Glomerular visceral epithelial cell (primary cell): ENCODE results near the gene WFIKKN1.

ENCODE experiments used
- DNase-seq: peaks from one replicate; pipeline ENCODE4 v3.0.0-alpha.2; 2016; ENCODE audit errors: extremely low spot score

Gene WFIKKN1

GRCh38 chr16:637081-638018, 6.6 kb downstream of the WFIKKN1 start:
- peak; percentile 93 for DNase-seq

DNA sequence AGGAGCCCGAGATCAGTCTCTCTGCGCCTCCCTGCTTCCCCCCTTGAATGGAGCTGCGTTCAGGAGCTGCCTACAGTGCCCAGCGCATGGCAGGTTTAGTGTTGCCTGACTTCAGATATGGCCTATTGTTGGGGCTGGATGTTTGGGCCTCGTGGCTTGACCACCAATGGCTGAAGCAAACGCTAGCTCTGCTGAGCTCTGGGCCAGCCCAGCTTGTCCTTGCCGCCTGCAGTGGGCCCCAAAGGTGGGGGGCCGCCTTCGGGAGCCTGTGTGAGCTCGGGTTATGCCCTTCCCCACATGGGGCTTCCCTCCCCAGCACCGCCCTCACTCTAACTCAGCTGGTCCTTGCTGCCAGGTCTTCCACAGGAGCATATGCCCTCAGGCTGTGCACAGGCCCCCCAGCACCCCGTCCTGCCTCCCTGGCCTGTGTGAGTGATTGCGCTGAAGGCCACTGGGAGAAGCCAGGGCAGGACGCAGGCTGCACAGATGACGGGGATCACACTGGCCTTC, 7.3 kb downstream of the WFIKKN1 start:
- no peak for DNase-seq

DNA sequence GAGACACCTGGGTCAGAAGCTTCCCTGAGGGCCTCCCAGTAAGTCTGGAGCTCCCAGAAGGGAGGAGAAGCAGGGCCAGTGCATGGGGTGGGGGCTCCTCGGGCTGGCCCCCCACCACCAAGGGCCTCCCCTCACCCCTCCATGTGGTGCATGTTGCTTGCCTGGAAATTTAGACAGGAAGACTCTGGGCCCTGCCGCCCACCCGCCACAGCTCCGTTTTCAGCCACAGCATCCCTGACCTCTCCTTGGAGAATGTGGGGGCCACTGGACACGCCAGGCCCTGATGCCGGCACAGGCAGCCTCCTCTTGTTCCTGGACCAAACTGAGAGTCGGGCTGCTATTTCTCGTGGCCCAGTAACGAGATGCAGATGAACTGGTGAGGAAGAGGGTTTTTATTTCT, 8.1 kb downstream of the WFIKKN1 start:
- DNase-seq = no peak

- DNase-seq = no peak
Observed at GRCh38 chr16:640614-641013, 9.8 kb downstream of the WFIKKN1 start.

- peak; percentile 75 for DNase-seq
Observed at GRCh38 chr16:641326-642188, 10.8 kb downstream of the WFIKKN1 start, which contains the start of gene MCRIP2. Gene MCRIP2, plus strand, starts transcription at chr16:641828. Its CDS starts 164 bp downstream, at chr16:641992.

GRCh38 chr16:642189-643049, 11.6 kb downstream of the WFIKKN1 start:
- no peak for DNase-seq

DNA sequence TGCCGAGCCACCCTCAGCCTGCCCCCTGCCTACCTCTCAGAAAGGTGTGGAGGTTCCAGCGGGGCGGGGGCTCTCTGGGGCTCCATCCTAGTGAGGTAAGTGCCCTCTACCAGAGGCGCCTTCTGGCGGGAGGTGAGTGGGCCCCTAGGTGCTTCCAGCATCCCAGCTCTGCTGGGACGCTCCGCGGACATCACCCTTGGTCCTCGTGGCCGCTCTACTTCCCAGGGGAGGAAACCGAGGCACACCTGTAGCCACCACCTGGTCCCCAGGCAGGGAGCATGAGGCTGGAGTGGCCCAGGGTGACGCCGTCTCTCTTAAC, 12.2 kb downstream of the WFIKKN1 start:
- DNase-seq = no peak

DNA sequence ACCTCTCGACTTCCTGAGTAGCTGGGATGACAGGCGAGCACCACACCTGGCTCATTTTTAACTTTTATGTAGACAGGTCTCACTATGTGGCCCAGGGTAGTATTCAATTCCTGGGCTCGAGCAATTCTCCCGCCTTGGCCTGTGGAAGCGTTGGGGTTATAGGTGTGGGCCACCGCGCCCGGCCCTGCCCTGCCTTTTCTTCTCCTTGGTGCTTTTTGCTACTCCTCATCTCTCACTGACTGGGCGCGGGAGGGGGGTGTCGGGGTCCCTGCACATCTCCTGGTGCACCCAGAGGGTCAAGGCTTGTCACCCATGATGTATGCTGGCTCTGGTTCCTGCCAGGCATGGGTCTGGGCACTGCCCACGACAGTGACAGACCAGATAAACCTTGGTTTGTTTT, 13.8 kb downstream of the WFIKKN1 start:
- no peak for DNase-seq

DNA sequence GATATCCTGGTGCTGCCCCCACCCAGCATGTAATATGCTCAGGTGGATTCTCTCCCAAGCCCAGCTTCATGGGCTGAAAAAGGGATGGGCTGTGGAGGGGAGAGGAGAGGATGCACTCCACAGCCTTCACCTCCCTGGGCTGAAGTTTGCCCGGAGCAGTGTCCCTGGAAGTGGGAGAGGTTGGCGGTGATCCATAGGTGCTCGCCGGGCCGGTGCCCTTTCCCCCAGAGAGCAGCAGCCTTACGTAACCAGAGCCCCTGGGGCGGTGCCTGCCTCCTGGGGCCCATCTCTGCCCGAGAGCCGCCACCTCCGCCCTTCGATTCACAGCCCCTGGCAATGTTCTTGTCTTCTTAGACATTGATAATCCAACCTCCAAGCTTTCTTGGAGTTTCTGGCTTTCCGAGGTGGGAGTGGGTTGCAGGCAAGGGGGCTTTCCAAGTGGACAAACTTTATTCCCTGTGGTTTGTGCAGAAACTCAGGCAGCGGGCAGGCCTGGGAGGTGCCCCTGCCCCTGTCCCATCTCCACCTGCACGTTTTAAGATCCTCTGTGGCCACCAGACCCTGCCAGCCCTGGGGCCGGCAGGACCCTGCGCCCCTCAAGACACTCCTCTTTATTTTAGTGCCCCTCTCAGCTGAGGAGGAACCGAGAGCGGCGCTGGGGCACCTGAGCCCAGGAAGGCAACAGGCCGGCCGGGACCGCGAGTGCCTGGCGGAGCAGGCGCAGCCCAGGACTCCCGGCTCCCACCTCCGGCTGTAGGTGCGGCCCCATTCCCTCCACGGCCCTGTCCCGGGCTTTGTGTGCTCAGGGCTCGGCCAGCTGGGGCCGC, 15.3 kb downstream of the WFIKKN1 start:
- no peak for DNase-seq

DNA sequence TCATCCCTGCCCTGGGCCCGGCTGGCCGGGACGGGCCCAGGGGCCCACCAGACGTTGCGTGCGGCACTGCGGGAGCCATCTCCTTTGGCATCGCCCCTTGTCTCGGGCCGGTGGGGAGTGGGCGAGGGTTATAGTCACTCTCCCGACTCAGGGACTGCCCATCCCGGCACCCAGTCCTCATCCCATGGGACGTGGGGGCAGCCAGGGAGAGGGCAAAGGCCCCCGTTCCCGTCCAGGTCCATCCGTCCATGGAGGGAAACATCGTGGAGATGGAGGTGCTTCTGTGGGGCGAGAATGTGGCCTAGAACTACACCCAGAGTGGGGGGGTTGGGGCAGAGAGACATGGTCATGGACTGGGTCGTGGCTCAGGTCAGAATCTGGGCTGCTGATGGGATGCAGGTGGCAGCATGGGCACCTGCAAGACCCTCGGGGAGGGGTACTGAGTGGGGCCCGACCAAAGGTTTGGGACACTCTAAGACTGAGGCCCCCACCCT, 15.9 kb downstream of the WFIKKN1 start:
- no peak for DNase-seq

- DNase-seq = no peak
Observed at GRCh38 chr16:647173-647902, 16.6 kb downstream of the WFIKKN1 start.

DNA sequence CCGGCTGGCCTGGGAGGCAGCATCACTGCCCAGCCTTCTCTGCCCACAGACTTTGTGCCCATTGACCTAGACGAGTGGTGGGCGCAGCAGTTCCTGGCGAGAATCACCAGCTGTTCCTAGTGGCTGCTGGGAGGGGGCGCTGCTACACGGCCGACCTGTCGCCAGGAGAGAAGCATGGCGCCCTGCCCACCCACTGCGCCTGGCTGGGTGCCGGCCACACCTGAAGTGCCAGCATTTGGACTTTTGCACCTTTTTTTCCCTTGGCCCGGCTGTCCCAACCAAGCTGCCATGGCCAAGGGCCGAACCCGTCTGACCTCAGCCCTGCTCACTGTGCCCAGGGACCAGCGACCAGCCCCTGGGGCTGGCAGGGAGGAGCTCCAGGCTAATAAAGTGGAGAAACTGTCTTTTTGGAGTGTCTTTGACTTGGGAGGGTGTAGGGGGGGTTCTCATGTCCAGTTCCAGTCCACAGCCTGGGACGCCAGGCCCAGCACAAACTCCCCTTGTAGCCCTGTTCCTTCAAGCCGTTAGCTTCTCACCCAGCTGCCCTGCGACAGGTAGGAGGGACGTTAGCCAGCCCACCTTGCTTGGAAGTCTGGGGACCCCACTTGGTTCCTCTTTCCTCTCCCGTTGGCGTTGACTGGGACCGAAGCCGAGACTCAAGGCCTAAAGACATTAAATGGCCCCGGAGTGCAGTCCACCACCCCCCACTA, 17.4 kb downstream of the WFIKKN1 start:
- DNase-seq = peak; percentile 53

DNA sequence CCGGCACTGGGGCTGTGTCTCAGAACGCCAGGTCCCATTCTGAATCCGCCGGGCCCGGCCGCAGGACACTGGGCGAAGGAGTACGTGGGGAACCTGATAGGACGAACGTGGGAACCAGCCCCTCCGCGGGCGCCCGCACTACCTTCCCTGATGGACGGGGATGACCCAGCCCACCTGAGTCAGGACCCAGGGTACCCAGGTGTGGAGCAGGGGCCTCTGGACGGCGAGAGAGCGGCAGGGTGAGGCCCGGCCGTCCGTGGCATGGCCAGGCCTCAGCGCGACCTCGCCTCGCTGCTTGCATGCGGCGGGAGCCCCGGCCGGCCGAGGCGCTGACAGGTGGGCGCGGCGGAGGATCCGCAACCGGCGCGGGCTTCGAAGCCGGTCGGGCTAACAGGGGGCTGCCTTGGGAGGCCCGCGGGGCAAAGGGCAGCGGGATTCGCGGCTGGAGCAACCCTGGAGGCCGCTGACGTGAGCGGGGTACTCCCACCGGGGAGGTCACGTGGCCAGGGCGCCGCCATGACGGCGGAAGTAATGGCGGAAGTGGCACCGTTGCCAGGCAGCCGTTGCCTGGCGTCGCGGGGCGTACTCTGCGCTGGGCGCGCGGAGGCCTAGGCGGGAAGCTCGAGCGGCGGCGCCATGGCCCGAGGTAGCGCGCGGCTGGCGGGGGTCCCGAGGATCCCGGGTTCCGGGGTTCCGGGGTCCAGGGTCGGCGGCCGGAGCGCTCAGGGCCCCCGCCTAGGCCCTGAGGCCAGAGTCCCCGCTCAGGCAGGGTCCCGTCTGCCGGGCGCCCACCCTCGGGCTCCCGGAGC, 18.2 kb downstream of the WFIKKN1 start, which contains the start of gene WDR90:
Gene WDR90, plus strand, starts transcription at position 585 of the 809 bp plus-strand sequence. Its CDS starts 52 bp downstream, at position 637.
- DNase-seq = peak; percentile 85

- no peak for DNase-seq
Observed at GRCh38 chr16:649631-650030, 18.8 kb downstream of the WFIKKN1 start.

DNA sequence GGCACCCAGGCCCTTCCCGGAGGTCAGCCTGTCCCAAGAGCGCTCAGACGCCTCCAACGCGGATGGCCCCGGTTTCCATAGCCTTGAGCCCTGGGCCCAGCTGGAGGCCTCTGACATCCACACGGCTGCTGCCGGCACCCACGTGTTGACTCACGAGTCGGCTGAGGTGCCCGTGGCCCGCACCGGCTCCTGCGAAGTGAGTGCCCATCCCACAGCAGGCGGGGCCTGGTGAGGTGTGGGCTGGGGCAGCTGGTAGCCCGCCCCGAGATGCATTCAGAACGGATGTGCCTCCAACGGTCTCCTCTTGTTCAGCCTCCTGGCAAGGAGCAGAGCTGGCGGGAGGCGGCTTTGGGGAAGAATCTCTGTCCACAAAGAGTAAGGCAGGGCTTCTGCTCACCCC, 21.1 kb downstream of the WFIKKN1 start:
- DNase-seq = no peak

DNA sequence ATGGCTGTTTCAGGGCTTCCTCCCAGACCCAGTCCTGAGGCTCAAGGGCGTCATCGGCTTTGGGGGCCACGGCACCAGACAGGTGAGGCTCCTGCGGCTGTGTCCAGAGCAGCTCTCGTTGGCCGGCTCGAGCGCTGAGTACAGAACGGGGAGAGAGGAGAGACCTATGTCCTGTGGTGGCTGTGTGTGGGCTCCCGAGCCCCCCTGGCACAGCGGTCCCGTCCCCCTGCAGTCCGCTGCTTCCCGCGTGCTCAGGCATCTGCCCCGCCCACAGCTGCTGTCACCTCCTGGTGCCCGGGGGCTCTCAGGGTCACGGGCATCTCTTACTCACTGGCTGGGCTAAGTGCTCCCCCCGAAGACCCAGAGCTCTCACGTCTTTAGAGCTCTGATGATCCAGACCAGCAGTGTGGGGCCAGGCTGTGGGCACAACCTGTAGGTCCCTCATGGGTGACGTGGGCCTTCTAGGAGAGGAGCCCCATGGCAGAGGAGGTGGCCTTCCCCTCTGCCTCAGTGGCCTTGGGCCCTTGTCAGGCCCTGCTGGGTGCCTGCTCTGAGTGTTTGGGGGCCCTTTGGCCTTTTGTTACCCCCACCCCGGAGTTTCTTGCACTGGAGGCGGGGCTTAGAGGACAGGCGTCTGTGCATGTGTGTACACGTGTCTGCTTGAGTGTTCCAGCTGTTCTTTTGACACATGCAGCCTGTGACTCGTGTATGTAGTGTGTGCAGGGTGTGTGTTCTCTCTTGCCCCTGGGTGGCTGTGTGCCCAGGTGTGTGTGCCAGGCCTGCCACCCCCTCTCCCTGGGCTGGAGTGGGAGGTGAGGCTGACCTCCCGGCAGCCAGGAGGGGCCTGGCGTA, 21.9 kb downstream of the WFIKKN1 start:
- no peak for DNase-seq

- DNase-seq = no peak
Observed at GRCh38 chr16:654034-654433, 23.2 kb downstream of the WFIKKN1 start.
